A549 (cell line): ENCODE results near the gene ZNF560. TPM values are rescaled to one million over a fixed set of nuclear protein-coding genes. Genes with fewer than 3 reads are reported as not detected.

Source experiments
- ATAC-seq, 2 experiments: fragments of 200-7000 bp in 1 of 2; fragments of >200 bp in 1 of 2; cut with Nextera tagmentation in 1 of 2; cut with Tn5 transposase in 1 of 2; 3 replicates each; pipeline versions ENCODE4 v1.8.0 to v1.9.1; 2018 to 2020; ENCODE audit warnings: mild to moderate bottlenecking in 1 of 2, moderate library complexity in 1 of 2
- CTCF ChIA-PET: fragments of 300-600 bp; sonication (Branson Sonifier 250); formaldehyde crosslinking; extraction: SDS; loops from one replicate; lab custom pipeline; 2021; ENCODE audit warnings: antibody characterized with exemption, inconsistent platforms; lab: Yijun Ruan, JAX
- POLR2A ChIA-PET: fragments of 350-600 bp; formaldehyde crosslinking; extraction: SDS; loops from one replicate; lab custom pipeline; 2021; ENCODE audit warnings: antibody characterized with exemption, inconsistent platforms; lab: Yijun Ruan, JAX
- DNase-seq, 2 experiments: peaks; one replicate each; pipeline versions ENCODE4 v3.0.0 to v3.0.0-alpha.2; 2011 to 2016; ENCODE audit warnings: low read depth in 1 of 2, low spot score in 1 of 2
- FAIRE-seq: peaks from 2 replicates; lab custom pipeline; 2011; peaks lifted over from hg19 to GRCh38; lab: Jason Lieb, UNC
- H3K27ac ChIP-seq, 2 experiments: fragments of >200 bp; sonication (Bioruptor Twin); formaldehyde crosslinking; 3 replicates each; pipeline ENCODE4 v1.5.1; 2016 to 2017
- H3K4me1 ChIP-seq: fragments of >200 bp; sonication (Bioruptor Twin); formaldehyde crosslinking; 3 replicates; pipeline ENCODE4 v1.6.1; 2016
- H3K4me2 ChIP-seq: fragments of >200 bp; sonication (Bioruptor Twin); formaldehyde crosslinking; 3 replicates; pipeline ENCODE4 v1.6.1; 2016
- H3K4me3 ChIP-seq: fragments of >200 bp; sonication (Bioruptor Twin); formaldehyde crosslinking; 3 replicates; pipeline ENCODE4 v1.5.1; 2016
- H3K9me3 ChIP-seq: fragments of >200 bp; sonication (Bioruptor Twin); formaldehyde crosslinking; 3 replicates; pipeline ENCODE4 v1.6.1; 2016
- CBX2 ChIP-seq: fragments of 200-600 bp; sonication (generic); IDR thresholded peaks from 2 replicates; pipeline ENCODE4 v1.6.1; 2016; ENCODE audit warnings: low read depth, mild to moderate bottlenecking, borderline replicate concordance
- CBX8 ChIP-seq: fragments of 200-600 bp; sonication (generic); IDR thresholded peaks from 2 replicates; pipeline ENCODE4 v1.6.1; 2016
- CHD2 ChIP-seq: fragments of 150-350 bp; IDR thresholded peaks from 2 replicates; pipeline ENCODE4 v1.6.1; 2014; ENCODE audit warnings: low read length; ENCODE audit not compliant: partially characterized antibody
- EHF ChIP-seq: fragments of 250-450 bp; sonication (Bioruptor Pico); IDR thresholded peaks from 2 replicates; pipeline ENCODE4 v1.5.0; 2020; ENCODE audit warnings: mild to moderate bottlenecking
- EHMT2 ChIP-seq: fragments of 200-600 bp; sonication (generic); IDR thresholded peaks from 2 replicates; pipeline ENCODE4 v1.6.1; 2016; ENCODE audit warnings: antibody characterized with exemption, low read depth, mild to moderate bottlenecking, moderate library complexity
- EP300 ChIP-seq, 2 experiments: fragments of >200 bp; sonication (Bioruptor Twin); formaldehyde crosslinking; IDR thresholded peaks; 2 replicates in 1 of 2; 3 replicates in 1 of 2; pipeline ENCODE4 v1.6.1; 2016 to 2017
- ESRRA ChIP-seq: fragments of 150-350 bp; IDR thresholded peaks from 2 replicates; pipeline ENCODE4 v1.6.1; 2014; ENCODE audit warnings: mild to moderate bottlenecking, low read length, borderline replicate concordance
- FOSB ChIP-seq: fragments of 250-450 bp; sonication (Bioruptor Pico); IDR thresholded peaks from 2 replicates; pipeline ENCODE4 v1.5.0; 2020; ENCODE audit warnings: mild to moderate bottlenecking, moderate library complexity
- FOSL2 ChIP-seq, 2 experiments: fragments of 450-650 bp in 1 of 2; fragments of >200 bp in 1 of 2; sonication (Bioruptor Twin) in 1 of 2; formaldehyde crosslinking; IDR thresholded peaks; 2 replicates each; pipeline versions ENCODE4 v1.5.0 to v1.6.1; 2016 to 2020; ENCODE audit warnings: mild to moderate bottlenecking in 1 of 2, moderate library complexity in 1 of 2
- FOXS1 ChIP-seq: fragments of 250-450 bp; sonication (Bioruptor Pico); IDR thresholded peaks from 2 replicates; pipeline ENCODE4 v1.5.0; 2020; ENCODE audit warnings: mild to moderate bottlenecking, moderate library complexity
- HEYL ChIP-seq: fragments of 250-450 bp; sonication (Bioruptor Pico); IDR thresholded peaks from 2 replicates; pipeline ENCODE4 v1.8.0; 2021; ENCODE audit warnings: mild to moderate bottlenecking, moderate library complexity
- JUN ChIP-seq, 2 experiments: fragments of >200 bp; sonication (Bioruptor Twin); formaldehyde crosslinking; IDR thresholded peaks; 2 replicates in 1 of 2; 3 replicates in 1 of 2; pipeline ENCODE4 v1.6.1; 2016 to 2017
- NFE2L2 ChIP-seq: fragments of 150-350 bp; conservative IDR thresholded peaks from 2 replicates; pipeline ENCODE4 v1.6.1; 2014; ENCODE audit warnings: low read length
- NPAS2 ChIP-seq: fragments of 250-450 bp; sonication (Bioruptor Pico); IDR thresholded peaks from 2 replicates; pipeline ENCODE4 v1.8.0; 2022; ENCODE audit warnings: mild to moderate bottlenecking, moderate library complexity, borderline replicate concordance
- POLR2AphosphoS2 ChIP-seq: conservative IDR thresholded peaks from 2 replicates; pipeline ENCODE4 v1.6.1; 2012; ENCODE audit warnings: low read length, improper control_type of control experiment, inconsistent platforms
- RCOR1 ChIP-seq: fragments of 150-350 bp; IDR thresholded peaks from 2 replicates; pipeline ENCODE4 v1.6.1; 2014; ENCODE audit warnings: antibody characterized with exemption, low read length, low read depth
- RFX5 ChIP-seq: fragments of 450-650 bp; IDR thresholded peaks from 2 replicates; pipeline ENCODE4 v1.7.1; 2014; ENCODE audit warnings: antibody characterized with exemption, mild to moderate bottlenecking, moderate library complexity
- RNF2 ChIP-seq: fragments of 200-600 bp; sonication (generic); IDR thresholded peaks from 2 replicates; pipeline ENCODE4 v1.6.1; 2016; ENCODE audit warnings: low read depth, mild to moderate bottlenecking, antibody characterized with exemption, moderate library complexity, borderline replicate concordance
- TFCP2L1 ChIP-seq: fragments of 250-450 bp; sonication (Bioruptor Pico); IDR thresholded peaks from 2 replicates; pipeline ENCODE4 v1.5.0; 2021; ENCODE audit warnings: mild to moderate bottlenecking
- TP53 ChIP-seq: fragments of 250-450 bp; sonication (Bioruptor Pico); IDR thresholded peaks from 2 replicates; pipeline ENCODE4 v1.5.0; 2021; ENCODE audit warnings: mild to moderate bottlenecking, moderate library complexity
- ZSCAN20 ChIP-seq: fragments of 250-450 bp; sonication (Bioruptor Pico); IDR thresholded peaks from 2 replicates; pipeline ENCODE4 v1.8.0; 2022; ENCODE audit warnings: mild to moderate bottlenecking, moderate library complexity
- WGBS: methylation state at CpG from one replicate; pipeline ENCODE4 v1.1.6; 2017; ENCODE audit errors: missing lambda C conversion rate; 5-methylcytosine and 5-hydroxymethylcytosine counted together
- polyA plus RNA-seq, 4 experiments: library from polyadenylated mRNA; depleted of rRNA in 3 of 4; stranded (reverse); fragments of >200 nt; fragmentation: RNase III in 1 of 4; extraction: RNeasy Plus Mini Kit Qiagen cat#74134 plus additional on column Dnase treatment in 1 of 4; gene quantifications; 2 replicates in 3 of 4; 3 replicates in 1 of 4; pipeline ENCODE4 v1.2.3, GENCODE V29; 2011 to 2017
- TF ChIP-seq, protein P1 (sequence below): fragments of >200 bp; sonication (Bioruptor Twin); formaldehyde crosslinking; IDR thresholded peaks from 3 replicates; pipeline ENCODE4 v1.5.1; 2016
- TF ChIP-seq, protein P2 (sequence below): fragments of 150-350 bp; IDR thresholded peaks from 2 replicates; pipeline ENCODE4 v1.6.1; 2014; ENCODE audit warnings: low read depth, mild to moderate bottlenecking, low read length
- TF ChIP-seq, protein P3 (sequence below): IDR thresholded peaks from 2 replicates; pipeline ENCODE4 v1.6.1; 2012
- TF ChIP-seq, protein P4 (sequence below): fragments of >200 bp; sonication (Bioruptor Twin); formaldehyde crosslinking; IDR thresholded peaks from 2 replicates; pipeline ENCODE4 v1.6.1; 2016

Gene ZNF560
- polyA plus RNA-seq, 2 of the 4 experiments (the other 2 are of a cell fraction): not detected

DNA sequence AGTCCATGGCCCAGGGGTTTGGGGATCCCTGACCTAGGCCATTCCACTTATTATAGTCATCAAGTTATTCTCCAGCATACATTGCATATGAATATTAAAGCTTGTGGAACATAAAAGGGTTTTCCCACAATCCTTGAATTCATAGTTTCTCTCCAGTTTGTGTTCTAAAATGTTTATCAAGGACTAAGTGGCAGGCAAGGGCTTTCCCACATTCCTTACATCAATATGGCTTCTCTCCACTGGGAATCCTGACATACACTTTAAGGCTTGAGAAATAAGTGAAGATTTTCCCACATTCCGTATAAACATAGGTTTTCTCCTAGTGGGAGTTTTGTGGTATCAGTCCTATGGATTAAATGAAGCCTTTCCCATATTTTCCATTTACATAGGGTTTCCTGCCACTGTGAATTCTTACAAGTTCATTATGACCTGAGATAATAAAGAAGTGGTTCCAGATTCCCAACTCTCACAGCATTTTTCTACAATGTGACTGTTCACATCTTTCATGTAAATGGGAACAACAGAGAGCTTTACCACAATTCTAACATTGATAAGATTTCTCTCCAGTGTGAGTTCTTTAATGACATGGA, 25.6 kb upstream of the ZNF560 start:
- H3K4me2 ChIP-seq: no peak overlapping the region
- CTCF ChIA-PET: interaction anchor here (0.6 kb wide), 1 partner anchor 38 kb away, joined by 4 read pairs; no protein-coding TSS in a partner anchor
- POLR2A ChIA-PET: no interaction called here
- H3K27ac ChIP-seq: no peak overlapping the region
- no peak overlapping the region for H3K4me3 ChIP-seq
- FAIRE-seq: no peak
- WGBS: 37% methylated on average over 1 of the region's 1 CpG
- TF ChIP-seq, protein P1, sequence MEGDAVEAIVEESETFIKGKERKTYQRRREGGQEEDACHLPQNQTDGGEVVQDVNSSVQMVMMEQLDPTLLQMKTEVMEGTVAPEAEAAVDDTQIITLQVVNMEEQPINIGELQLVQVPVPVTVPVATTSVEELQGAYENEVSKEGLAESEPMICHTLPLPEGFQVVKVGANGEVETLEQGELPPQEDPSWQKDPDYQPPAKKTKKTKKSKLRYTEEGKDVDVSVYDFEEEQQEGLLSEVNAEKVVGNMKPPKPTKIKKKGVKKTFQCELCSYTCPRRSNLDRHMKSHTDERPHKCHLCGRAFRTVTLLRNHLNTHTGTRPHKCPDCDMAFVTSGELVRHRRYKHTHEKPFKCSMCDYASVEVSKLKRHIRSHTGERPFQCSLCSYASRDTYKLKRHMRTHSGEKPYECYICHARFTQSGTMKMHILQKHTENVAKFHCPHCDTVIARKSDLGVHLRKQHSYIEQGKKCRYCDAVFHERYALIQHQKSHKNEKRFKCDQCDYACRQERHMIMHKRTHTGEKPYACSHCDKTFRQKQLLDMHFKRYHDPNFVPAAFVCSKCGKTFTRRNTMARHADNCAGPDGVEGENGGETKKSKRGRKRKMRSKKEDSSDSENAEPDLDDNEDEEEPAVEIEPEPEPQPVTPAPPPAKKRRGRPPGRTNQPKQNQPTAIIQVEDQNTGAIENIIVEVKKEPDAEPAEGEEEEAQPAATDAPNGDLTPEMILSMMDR: no peak
- TF ChIP-seq EP300 (IDR thresholded peaks at IDR 0.05): no peak
- no peak for TF ChIP-seq NFE2L2
- TF ChIP-seq CHD2: no peak
- TF ChIP-seq, protein P2, sequence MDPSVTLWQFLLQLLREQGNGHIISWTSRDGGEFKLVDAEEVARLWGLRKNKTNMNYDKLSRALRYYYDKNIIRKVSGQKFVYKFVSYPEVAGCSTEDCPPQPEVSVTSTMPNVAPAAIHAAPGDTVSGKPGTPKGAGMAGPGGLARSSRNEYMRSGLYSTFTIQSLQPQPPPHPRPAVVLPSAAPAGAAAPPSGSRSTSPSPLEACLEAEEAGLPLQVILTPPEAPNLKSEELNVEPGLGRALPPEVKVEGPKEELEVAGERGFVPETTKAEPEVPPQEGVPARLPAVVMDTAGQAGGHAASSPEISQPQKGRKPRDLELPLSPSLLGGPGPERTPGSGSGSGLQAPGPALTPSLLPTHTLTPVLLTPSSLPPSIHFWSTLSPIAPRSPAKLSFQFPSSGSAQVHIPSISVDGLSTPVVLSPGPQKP: no peak
- TF ChIP-seq RNF2: no peak
- no peak for TF ChIP-seq ZSCAN20 (CRISPR knock-in tag)
- no peak for TF ChIP-seq FOSL2 (IDR thresholded peaks at IDR 0.05)
- no peak for TF ChIP-seq FOSL2 (CRISPR knock-in tag; IDR thresholded peaks at IDR 0.05)
- TF ChIP-seq JUN (IDR thresholded peaks at IDR 0.05): no peak
- peaks cover 62% of the 10 kb centered on the region for H3K9me3 ChIP-seq
- no peak for DNase-seq
- no peak for ATAC-seq
- no peaks in the 10 kb centered on the region for H3K4me1 ChIP-seq

DNA sequence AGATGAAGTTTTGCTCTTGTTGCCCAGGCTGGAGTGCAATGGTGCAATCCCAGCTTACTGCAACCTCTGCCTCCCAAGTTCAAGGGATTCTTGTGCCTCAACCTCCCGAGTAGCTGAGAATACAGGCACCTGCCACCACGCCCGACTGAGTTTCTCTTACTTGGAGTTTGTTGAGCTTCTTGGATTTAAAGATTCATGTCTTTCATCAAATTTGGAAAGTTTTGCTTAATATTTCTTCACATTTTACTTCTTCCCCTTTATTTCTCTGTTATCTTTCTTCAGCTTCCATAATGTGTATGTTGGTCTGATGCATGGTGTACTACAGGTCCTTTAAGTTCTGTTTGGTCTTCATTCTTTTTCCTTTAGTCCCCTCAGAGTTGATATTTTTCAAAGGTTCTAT, 8.9 kb upstream of the ZNF560 start:
- no peaks in the 10 kb centered on the region for H3K9me3 ChIP-seq
- no peak for FAIRE-seq
- DNase-seq: no peak
- H3K27ac ChIP-seq: no peak overlapping the region
- no peak overlapping the region for H3K4me2 ChIP-seq
- no peak for TF ChIP-seq RFX5
- no peak for TF ChIP-seq RCOR1
- TF ChIP-seq POLR2AphosphoS2: no peak
- TF ChIP-seq TP53 (CRISPR knock-in tag): no peak
- TF ChIP-seq EHF (CRISPR knock-in tag): no peak
- no peak for TF ChIP-seq EHMT2
- TF ChIP-seq CBX2: no peak
- ATAC-seq: no peak
- 0% methylated on average over 3 of the region's 3 CpGs for WGBS
- CTCF ChIA-PET: no interaction called here
- no peaks in the 10 kb centered on the region for H3K4me1 ChIP-seq
- POLR2A ChIA-PET: no interaction called here
- H3K4me3 ChIP-seq: no peak overlapping the region

DNA sequence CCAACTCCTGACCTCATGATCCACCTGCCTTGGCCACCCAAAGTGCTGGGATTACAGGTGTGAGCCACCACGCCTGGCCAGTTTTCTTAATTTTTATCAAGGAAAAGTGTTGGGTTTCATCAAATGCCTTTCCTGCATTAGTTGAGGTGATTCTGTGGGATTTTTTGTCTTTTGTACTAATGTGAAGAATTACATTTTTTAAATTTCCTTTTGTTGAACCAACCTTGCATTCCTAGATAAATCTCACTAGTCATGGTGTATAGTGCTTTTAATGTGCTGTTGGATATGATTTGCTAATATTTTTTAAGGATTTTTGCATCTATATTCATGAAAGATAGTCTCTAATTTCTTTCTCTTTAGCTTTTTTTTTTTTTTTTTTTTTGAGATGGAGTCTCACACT, 2.4 kb upstream of the ZNF560 start:
- FAIRE-seq (no peak), ATAC-seq (no peak), DNase-seq (no peak)
- H3K27ac ChIP-seq: no peak overlapping the region
- H3K4me3 ChIP-seq: no peak overlapping the region
- H3K4me2 ChIP-seq: no peak overlapping the region
- TF ChIP-seq NPAS2 (CRISPR knock-in tag): no peak
- no peak for TF ChIP-seq FOSB (CRISPR knock-in tag)
- TF ChIP-seq ESRRA: no peak
- no peak for TF ChIP-seq FOXS1 (CRISPR knock-in tag)
- TF ChIP-seq CBX2: no peak
- TF ChIP-seq HEYL: no peak
- TF ChIP-seq RCOR1: no peak
- TF ChIP-seq ZSCAN20 (CRISPR knock-in tag): no peak
- no peak for TF ChIP-seq CBX8
- no peak for TF ChIP-seq NFE2L2
- TF ChIP-seq, protein P3, sequence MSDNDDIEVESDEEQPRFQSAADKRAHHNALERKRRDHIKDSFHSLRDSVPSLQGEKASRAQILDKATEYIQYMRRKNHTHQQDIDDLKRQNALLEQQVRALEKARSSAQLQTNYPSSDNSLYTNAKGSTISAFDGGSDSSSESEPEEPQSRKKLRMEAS: no peak
- TF ChIP-seq TFCP2L1 (CRISPR knock-in tag): no peak
- TF ChIP-seq, protein P2: no peak
- TF ChIP-seq, protein P4, sequence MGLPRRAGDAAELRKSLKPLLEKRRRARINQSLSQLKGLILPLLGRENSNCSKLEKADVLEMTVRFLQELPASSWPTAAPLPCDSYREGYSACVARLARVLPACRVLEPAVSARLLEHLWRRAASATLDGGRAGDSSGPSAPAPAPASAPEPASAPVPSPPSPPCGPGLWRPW: no peak
- H3K4me1 ChIP-seq: no peaks in the 10 kb centered on the region
- WGBS: 0% methylated on average over 1 of the region's 1 CpG
- POLR2A ChIA-PET: no interaction called here
- peaks cover 10% of the 10 kb centered on the region; the same call in 2 of the 3 replicates for H3K9me3 ChIP-seq
- CTCF ChIA-PET: no interaction called here
